Right lobe of liver (tissue), 6 donors: ENCODE measurements around the gene EI24. TPM values are rescaled to one million over a fixed set of nuclear protein-coding genes. Genes with fewer than 3 reads are reported as not detected.

Experiments used
- ATAC-seq, 4 donors: fragments of 200-7000 bp; cut with Tn5 transposase; one replicate each; pipeline ENCODE4 v1.9.1; 2020; ENCODE audit warnings: mild to moderate bottlenecking in 4 of 4, moderate library complexity in 4 of 4
- DNase-seq, 3 donors: peaks; one replicate each; pipeline ENCODE4 v3.0.0-alpha.2; 2020
- H3K27ac ChIP-seq, 3 donors: fragments of 200-600 bp; one replicate each; pipeline ENCODE4 v1.8.0; 2022
- H3K27me3 ChIP-seq, 2 donors: fragments of 200-600 bp; one replicate each; pipeline ENCODE4 v1.8.0; 2022
- H3K36me3 ChIP-seq, 4 donors: fragments of 200-600 bp; sonication (generic) in 1 of 4; one replicate each; pipeline versions ENCODE4 v1.5.1 to v1.8.0; 2017 to 2022; ENCODE audit warnings: control low read depth in 1 of 4
- H3K4me1 ChIP-seq, 4 donors: fragments of 200-600 bp; sonication (generic) in 1 of 4; one replicate each; pipeline versions ENCODE4 v1.5.1 to v1.8.0; 2017 to 2022; ENCODE audit warnings: control low read depth in 1 of 4
- H3K4me3 ChIP-seq, 3 donors: fragments of 200-600 bp; one replicate each; pipeline ENCODE4 v1.8.0; 2022
- H3K9me3 ChIP-seq, 4 donors: fragments of 200-600 bp; sonication (generic) in 1 of 4; one replicate each; pipeline versions ENCODE4 v1.5.1 to v1.8.0; 2017 to 2022; ENCODE audit warnings: control low read depth in 1 of 4
- POLR2A ChIP-seq: fragments of 450-650 bp; IDR thresholded peaks from one replicate; pipeline ENCODE4 v1.6.1; 2017; ENCODE audit warnings: antibody characterized with exemption, mild to moderate bottlenecking
- WGBS: methylation state at CpG from one replicate; pipeline ENCODE4 v1.1.6; 2018; ENCODE audit warnings: low coverage, low lambda C conversion rate; ENCODE audit not compliant: insufficient coverage; ENCODE audit errors: missing lambda C conversion rate; 5-methylcytosine and 5-hydroxymethylcytosine counted together
- intact Hi-C, 2 donors: fragments of 100-400 bp; cut with DNase I; formaldehyde crosslinking; loops; one replicate each; pipeline versions ENCODE4 v1.11.2 to v1.14.1; 2022
- total RNA-seq, 6 experiments: library from RNA; depleted of rRNA in 2 of 6; stranded (reverse); fragments of >200 nt in 2 of 6; fragmentation: NEBNext Ultra II Directional in 3 of 6; extraction: Animal tissue kit (Norgen Biotek cat#: 25700) in 3 of 6; gene quantifications; one replicate each; pipeline versions ENCODE4 v1.1.0 to v1.2.4, GENCODE V29; 2016 to 2023
- TF ChIP-seq, protein P1 (sequence below), 4 donors: fragments of 200-600 bp in 3 of 4; fragments of 450-650 bp in 1 of 4; IDR thresholded peaks; one replicate each; pipeline versions ENCODE4 v1.5.1 to v1.8.0; 2016 to 2022; ENCODE audit warnings: antibody characterized with exemption in 4 of 4, mild to moderate bottlenecking in 2 of 4
- donor health status: DM: no; HTN: yes; CAD: no.
- donor health status: DM: no; HTN: no; CAD: no.
- donor health status: DM: no; HTN: no; CAD: no.
- donor health status: DM: no; HTN: yes; CAD: no.
- donor health status: DM: no; HTN: yes; CAD: no.

Gene EI24
- total RNA-seq, 6 experiments from 2014 or later = 74.4 to 232 (median 113) TPM

GRCh38 chr11:125583496-125583895 is 14.2 kb downstream of the EI24 start:
- Histone ChIP-seq H3K27ac (no peak overlapping the region), H3K9me3 (no peaks in the 10 kb centered on the region), H3K4me3 (no peak overlapping the region), H3K27me3 (no peaks in the 10 kb centered on the region), H3K36me3 (peaks cover 0 to 65% (median 42%) of the 10 kb centered on the region in 4 donors), H3K4me1 (no peaks in the 10 kb centered on the region)
- DNase-seq (no peak), ATAC-seq (no peak)
- intact Hi-C loops = no loop called here
- TF ChIP-seq POLR2A = no peak
- TF ChIP-seq, protein P1, sequence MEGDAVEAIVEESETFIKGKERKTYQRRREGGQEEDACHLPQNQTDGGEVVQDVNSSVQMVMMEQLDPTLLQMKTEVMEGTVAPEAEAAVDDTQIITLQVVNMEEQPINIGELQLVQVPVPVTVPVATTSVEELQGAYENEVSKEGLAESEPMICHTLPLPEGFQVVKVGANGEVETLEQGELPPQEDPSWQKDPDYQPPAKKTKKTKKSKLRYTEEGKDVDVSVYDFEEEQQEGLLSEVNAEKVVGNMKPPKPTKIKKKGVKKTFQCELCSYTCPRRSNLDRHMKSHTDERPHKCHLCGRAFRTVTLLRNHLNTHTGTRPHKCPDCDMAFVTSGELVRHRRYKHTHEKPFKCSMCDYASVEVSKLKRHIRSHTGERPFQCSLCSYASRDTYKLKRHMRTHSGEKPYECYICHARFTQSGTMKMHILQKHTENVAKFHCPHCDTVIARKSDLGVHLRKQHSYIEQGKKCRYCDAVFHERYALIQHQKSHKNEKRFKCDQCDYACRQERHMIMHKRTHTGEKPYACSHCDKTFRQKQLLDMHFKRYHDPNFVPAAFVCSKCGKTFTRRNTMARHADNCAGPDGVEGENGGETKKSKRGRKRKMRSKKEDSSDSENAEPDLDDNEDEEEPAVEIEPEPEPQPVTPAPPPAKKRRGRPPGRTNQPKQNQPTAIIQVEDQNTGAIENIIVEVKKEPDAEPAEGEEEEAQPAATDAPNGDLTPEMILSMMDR (IDR thresholded peaks at IDR 0.05) = no peak
- WGBS = 94% methylated on average over 10 of the region's 11 CpGs

DNA sequence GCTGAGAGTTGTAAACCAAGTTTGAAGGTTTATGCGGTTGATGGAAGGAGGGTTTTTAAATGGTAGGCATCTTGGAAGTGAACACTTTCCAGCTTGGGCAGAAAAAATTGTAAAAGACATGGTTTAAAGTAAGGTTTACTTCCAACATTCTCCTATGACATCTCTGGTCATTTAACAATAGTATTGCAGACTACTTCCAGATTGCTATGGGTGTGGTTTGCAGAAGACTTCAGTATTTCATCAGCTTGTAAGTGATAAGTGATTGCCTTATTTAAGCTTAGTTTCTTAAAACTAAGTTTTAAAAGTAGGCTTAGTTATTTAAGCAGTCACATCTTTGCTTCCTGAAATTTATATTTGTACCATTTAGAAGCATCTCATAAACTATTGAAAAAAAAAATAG is 16.2 kb downstream of the EI24 start:
- H3K4me3 ChIP-seq = no peak overlapping the region
- ATAC-seq (no peak), DNase-seq (no peak)
- no peaks in the 10 kb centered on the region for H3K9me3 ChIP-seq
- WGBS = 100% methylated on average over 1 of the region's 1 CpG
- peaks cover 0 to 45% (median 24%) of the 10 kb centered on the region in 4 donors for H3K36me3 ChIP-seq
- intact Hi-C loops = no loop called here
- no peak overlapping the region for H3K27ac ChIP-seq
- no peaks in the 10 kb centered on the region for H3K4me1 ChIP-seq
- H3K27me3 ChIP-seq = no peaks in the 10 kb centered on the region
- TF ChIP-seq, protein P1 (IDR thresholded peaks at IDR 0.05) = no peak
- no peak for TF ChIP-seq POLR2A

- ATAC-seq (no peak), DNase-seq (no peak)
- Histone ChIP-seq H3K4me3 (no peak overlapping the region), H3K27me3 (no peaks in the 10 kb centered on the region), H3K36me3 (peaks cover 0 to 34% (median 16%) of the 10 kb centered on the region in 4 donors), H3K27ac (no peak overlapping the region), H3K9me3 (no peaks in the 10 kb centered on the region), H3K4me1 (no peaks in the 10 kb centered on the region)
- TF ChIP-seq, protein P1 (IDR thresholded peaks at IDR 0.05) = no peak
- TF ChIP-seq POLR2A = no peak
- intact Hi-C loops = no loop called here
- WGBS = 74% methylated on average over 3 of the region's 3 CpGs
These were observed 17.3 kb downstream of the EI24 start for GRCh38 chr11:125586623-125587022.

GRCh38 chr11:125587480-125587879 is 18.2 kb downstream of the EI24 start:
- H3K36me3 ChIP-seq = peaks cover 0 to 25% (median 12%) of the 10 kb centered on the region in 4 donors
- TF ChIP-seq, protein P1 (IDR thresholded peaks at IDR 0.05) = no peak
- no peak for TF ChIP-seq POLR2A
- no peak overlapping the region for H3K27ac ChIP-seq
- ATAC-seq (no peak), DNase-seq (no peak)
- intact Hi-C loops = no loop called here
- no peaks in the 10 kb centered on the region for H3K9me3 ChIP-seq
- WGBS = 92% methylated on average over 1 of the region's 1 CpG
- no peaks in the 10 kb centered on the region for H3K4me1 ChIP-seq
- H3K27me3 ChIP-seq = no peaks in the 10 kb centered on the region
- H3K4me3 ChIP-seq = no peak overlapping the region

DNA sequence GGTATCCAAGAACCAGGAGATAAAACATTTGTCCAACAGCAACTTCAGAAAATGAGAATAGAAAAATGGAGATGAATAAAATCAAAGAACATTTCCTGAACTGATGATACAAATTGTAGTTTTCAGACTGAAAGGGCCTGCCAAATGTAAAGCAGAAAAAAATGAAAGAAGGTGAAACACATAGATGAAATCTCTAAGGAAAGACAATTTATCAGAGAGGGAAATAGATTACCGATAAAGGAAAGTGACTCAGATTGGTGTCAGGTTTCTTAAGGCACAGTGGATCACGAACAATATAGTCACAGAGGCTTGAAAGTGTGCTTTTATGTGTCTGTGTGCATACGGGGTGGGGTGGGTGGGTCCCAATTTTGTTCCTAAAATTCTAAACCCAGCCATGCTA is 19.2 kb downstream of the EI24 start:
- Histone ChIP-seq H3K9me3 (no peaks in the 10 kb centered on the region), H3K4me3 (no peak overlapping the region), H3K4me1 (peaks cover 0 to 2% (median under 1%) of the 10 kb centered on the region in 4 donors), H3K27ac (no peak overlapping the region), H3K27me3 (no peaks in the 10 kb centered on the region), H3K36me3 (peaks cover 0 to 15% (median 6%) of the 10 kb centered on the region in 4 donors)
- ATAC-seq = no peak
- TF ChIP-seq, protein P1 (IDR thresholded peaks at IDR 0.05) = no peak
- no peak for TF ChIP-seq POLR2A
- intact Hi-C loops = no loop called here
- WGBS = 42% methylated on average over 3 of the region's 3 CpGs
- DNase-seq = no peak
